Measurements from ENCODE around the gene NPFFR1.
"Not testable (repeated sequence)": the region's sequence is repeated elsewhere in the genome, so short reads cannot be mapped to it uniquely, and the experiment has no call there.

The NPFFR1 gene

DNA sequence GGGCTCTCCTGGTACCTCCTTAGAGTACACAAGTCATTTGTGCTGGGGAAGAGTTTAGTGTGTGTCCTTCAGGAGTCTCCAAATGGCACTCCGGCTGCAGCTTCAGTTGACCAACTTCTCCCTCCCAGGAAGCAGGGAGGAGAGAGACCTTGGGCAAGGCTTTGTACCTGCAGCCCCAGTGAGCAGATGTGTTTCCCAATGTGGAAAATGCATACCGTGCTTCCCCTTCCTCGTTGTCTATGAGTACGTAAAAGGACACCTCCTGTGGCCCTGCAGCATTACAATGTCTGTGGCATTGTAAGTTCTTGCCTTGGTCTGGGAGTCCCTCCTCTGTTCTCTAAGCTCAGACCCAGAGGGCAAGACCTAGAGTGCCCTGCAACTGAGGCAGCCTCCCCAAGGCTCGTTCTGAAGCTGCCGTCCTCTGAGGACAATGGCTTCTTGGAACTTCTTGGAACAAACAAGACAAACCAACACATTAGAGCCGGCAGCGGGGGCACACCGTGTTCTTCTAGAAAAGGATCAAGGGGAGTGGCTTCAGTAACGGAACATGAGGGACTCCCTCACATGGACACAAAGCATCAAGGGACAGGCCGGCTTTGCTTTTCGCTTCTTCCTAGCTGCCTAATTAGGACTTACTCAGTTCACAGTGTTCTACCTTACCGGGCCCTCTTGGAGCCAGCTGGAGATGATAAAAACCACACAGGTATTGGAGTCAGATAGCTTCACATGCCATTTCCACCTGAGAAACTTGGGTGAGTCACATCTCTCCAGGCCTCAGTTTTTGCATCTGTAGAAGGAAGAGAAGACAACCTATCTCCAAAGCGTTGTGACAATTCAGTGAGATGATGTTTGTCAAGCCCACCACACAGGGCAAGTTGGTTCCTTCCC, 29.7 kb downstream of the NPFFR1 start:
- no peak overlapping the region for H3K4me3 ChIP-seq (ENCODE audit: low read depth, low read length)
- DNase-seq (ENCODE audit: low read depth), result no peak
- TF ChIP-seq MYC (IDR thresholded peaks at IDR 0.05; ENCODE audit: low read depth, low read length) (no peak), MAX (IDR thresholded peaks at IDR 0.05; ENCODE audit: low read depth, low read length) (no peak), POLR2A (IDR thresholded peaks at IDR 0.05; ENCODE audit: extremely low read depth, insufficient read length) (no peak)
- TF ChIP-seq, protein P1, sequence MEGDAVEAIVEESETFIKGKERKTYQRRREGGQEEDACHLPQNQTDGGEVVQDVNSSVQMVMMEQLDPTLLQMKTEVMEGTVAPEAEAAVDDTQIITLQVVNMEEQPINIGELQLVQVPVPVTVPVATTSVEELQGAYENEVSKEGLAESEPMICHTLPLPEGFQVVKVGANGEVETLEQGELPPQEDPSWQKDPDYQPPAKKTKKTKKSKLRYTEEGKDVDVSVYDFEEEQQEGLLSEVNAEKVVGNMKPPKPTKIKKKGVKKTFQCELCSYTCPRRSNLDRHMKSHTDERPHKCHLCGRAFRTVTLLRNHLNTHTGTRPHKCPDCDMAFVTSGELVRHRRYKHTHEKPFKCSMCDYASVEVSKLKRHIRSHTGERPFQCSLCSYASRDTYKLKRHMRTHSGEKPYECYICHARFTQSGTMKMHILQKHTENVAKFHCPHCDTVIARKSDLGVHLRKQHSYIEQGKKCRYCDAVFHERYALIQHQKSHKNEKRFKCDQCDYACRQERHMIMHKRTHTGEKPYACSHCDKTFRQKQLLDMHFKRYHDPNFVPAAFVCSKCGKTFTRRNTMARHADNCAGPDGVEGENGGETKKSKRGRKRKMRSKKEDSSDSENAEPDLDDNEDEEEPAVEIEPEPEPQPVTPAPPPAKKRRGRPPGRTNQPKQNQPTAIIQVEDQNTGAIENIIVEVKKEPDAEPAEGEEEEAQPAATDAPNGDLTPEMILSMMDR (IDR thresholded peaks at IDR 0.05; ENCODE audit: low read depth, low read length), result no peak

DNA sequence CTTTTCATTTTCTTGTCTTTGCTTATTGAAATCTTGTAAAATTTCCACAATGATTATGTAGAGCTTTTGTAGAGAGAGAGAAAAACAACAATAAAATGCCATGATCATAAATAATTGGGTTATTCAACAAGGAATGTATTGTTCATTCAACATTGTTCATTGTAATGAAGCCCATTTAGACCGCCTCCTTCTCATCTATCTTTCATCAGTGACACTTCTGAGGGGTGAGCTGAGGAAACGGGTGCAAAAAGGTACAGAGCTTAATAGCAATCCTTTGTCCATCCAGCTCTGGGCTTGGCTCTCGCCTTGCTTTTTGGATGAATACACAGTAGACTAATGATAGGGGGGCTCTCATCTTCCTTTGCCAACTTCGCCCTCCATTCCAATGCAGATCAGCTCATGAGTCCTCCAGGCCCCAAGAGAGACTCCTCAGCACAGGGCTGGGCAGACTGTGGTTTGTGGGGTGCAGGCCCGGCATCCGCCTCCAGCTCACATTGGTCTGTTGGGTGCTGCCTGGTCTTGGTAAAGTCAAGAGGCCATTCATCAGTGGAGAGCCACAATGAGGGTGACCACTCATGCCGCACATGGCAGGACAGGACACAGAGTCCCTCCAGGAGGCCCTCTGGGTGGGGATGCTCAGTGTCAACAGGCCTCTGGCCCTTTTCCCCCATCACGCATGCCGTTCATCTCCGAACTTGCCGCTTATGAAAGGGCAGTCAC, 32.7 kb downstream of the NPFFR1 start:
- TF ChIP-seq, protein P1 (IDR thresholded peaks at IDR 0.05; ENCODE audit: low read depth, low read length), result no peak
- TF ChIP-seq MAX (IDR thresholded peaks at IDR 0.05; ENCODE audit: low read depth, low read length) (no peak), MYC (IDR thresholded peaks at IDR 0.05; ENCODE audit: low read depth, low read length) (no peak), POLR2A (IDR thresholded peaks at IDR 0.05; ENCODE audit: extremely low read depth, insufficient read length) (no peak)
- H3K4me3 ChIP-seq (ENCODE audit: low read depth, low read length), result no peak overlapping the region
- DNase-seq (ENCODE audit: low read depth), result no peak

GRCh38 chr10:70247360-70247759, 36.4 kb downstream of the NPFFR1 start:
- no peak overlapping the region for H3K4me3 ChIP-seq (ENCODE audit: low read depth, low read length)
- TF ChIP-seq MAX (IDR thresholded peaks at IDR 0.05; ENCODE audit: low read depth, low read length), result no peak
- TF ChIP-seq POLR2A (IDR thresholded peaks at IDR 0.05; ENCODE audit: extremely low read depth, insufficient read length), result no peak
- TF ChIP-seq, protein P1 (IDR thresholded peaks at IDR 0.05; ENCODE audit: low read depth, low read length), result no peak
- no peak for TF ChIP-seq MYC (IDR thresholded peaks at IDR 0.05; ENCODE audit: low read depth, low read length)
- no peak for DNase-seq (ENCODE audit: low read depth)

DNA sequence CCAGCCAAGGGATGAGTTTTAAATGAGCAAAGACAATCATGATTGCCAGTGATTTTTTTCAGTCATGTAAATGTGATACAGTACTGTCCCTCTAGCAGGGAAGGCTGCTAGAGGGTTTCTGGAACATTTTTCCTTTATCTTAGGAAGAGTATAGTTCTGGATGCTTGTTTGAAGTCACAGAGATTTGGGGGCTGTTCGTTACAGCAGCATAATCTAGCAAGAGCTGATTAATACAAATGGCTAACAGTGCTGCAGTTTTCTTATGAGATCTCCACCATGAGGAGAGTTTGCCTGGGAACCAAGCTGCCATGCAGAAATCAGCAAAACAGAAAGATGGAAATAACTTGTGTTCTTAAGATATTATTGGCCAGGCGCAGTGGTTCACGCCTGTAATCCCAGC, 42.7 kb downstream of the NPFFR1 start:
- TF ChIP-seq, protein P1 (IDR thresholded peaks at IDR 0.05; ENCODE audit: low read depth, low read length), result no peak
- TF ChIP-seq POLR2A (IDR thresholded peaks at IDR 0.05; ENCODE audit: extremely low read depth, insufficient read length) (no peak), MAX (IDR thresholded peaks at IDR 0.05; ENCODE audit: low read depth, low read length) (no peak), MYC (IDR thresholded peaks at IDR 0.05; ENCODE audit: low read depth, low read length) (no peak)
- DNase-seq (ENCODE audit: low read depth), result no peak
- no peak overlapping the region for H3K4me3 ChIP-seq (ENCODE audit: low read depth, low read length)

- DNase-seq (ENCODE audit: low read depth); H3K4me3 ChIP-seq (ENCODE audit: low read depth, low read length): not testable (repeated sequence)
Observed at GRCh38 chr10:70239986-70240385, 43.8 kb downstream of the NPFFR1 start.

DNA sequence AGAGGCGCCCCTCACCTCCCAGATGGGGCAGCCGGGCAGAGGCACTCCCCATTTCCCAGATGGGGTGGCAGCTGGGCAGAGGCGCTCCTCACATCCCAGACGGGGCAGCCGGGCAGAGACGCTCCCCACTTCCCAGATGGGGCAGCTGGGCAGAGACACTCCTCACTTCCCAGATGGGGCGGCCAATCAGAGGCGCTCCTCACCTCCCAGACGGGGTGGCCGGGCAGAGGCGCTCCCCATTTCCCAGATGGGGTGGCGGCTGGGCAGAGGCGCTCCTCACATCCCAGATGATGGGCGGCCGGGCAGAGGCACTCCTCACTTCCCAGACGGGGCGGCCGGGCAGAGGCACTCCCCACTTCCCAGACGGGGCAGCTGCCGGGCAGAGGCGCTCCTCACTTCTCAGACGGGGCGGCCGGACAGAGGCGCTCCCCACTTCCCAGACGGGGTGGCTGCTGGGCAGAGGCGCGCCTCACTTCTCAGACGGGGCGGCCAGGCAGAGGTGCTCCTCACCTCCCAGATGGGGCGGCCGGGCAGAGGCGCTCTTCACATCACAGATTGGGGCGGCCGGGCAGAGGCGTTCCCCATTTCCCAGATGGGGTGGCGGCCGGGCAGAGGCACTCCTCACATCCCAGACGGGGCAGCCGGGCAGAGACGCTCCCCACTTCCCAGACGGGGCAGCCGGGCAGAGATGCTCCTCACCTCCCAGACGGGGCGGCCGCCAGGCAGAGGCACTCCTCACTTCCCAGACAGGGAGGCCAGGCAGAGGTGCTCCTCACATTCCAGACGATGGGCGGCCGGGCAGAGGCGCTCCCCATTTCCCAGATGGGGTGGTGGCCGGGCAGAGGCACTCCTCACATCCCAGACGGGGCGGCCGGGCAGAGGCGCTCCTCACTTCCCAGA, 44.5 kb downstream of the NPFFR1 start:
- not testable (repeated sequence) for H3K4me3 ChIP-seq (ENCODE audit: low read depth, low read length); DNase-seq (ENCODE audit: low read depth)

- not testable (repeated sequence) for DNase-seq (ENCODE audit: low read depth)
Observed at GRCh38 chr10:70237958-70238536, 45.8 kb downstream of the NPFFR1 start.

More at GRCh38 chr10:70237958-70238536, 45.8 kb downstream of the NPFFR1 start:
- not testable (repeated sequence) for H3K4me3 ChIP-seq (ENCODE audit: low read depth, low read length)

Measured in NB4 (cell line).